Heart left ventricle (tissue), 16 donors: ENCODE results near the gene TINCR. TPM values are rescaled to one million over a fixed set of nuclear protein-coding genes. Genes with fewer than 3 reads are reported as not detected.

Source experiments
- ATAC-seq, 4 donors: fragments of 200-7000 bp; cut with Tn5 transposase; one replicate each; pipeline ENCODE4 v1.9.1; 2020 to 2022; ENCODE audit warnings: moderate library complexity in 4 of 4, mild to moderate bottlenecking in 3 of 4, moderate number of reproducible peaks in 1 of 4
- DNase-seq, 5 donors: peaks; one replicate each; pipeline ENCODE4 v3.0.0-alpha.2; 2020
- H3K27ac ChIP-seq, 12 donors: fragments of 200-600 bp; sonication (generic) in 4 of 12; one replicate each; pipeline versions ENCODE4 v1.5.0 to v1.8.0; 2016 to 2022; ENCODE audit warnings: mild to moderate bottlenecking in 2 of 12
- H3K27me3 ChIP-seq, 9 donors: fragments of 200-600 bp; sonication (generic) in 2 of 9; one replicate each; pipeline versions ENCODE4 v1.5.1 to v1.8.0; 2016 to 2022; ENCODE audit warnings: mild to moderate bottlenecking in 3 of 9
- H3K36me3 ChIP-seq, 9 donors: fragments of 200-600 bp; sonication (generic) in 2 of 9; one replicate each; pipeline versions ENCODE4 v1.5.0 to v1.8.0; 2018 to 2022; ENCODE audit warnings: mild to moderate bottlenecking in 2 of 9
- H3K4me1 ChIP-seq, 12 donors: fragments of 200-600 bp; sonication (generic) in 4 of 12; one replicate each; pipeline versions ENCODE4 v1.5.0 to v1.8.0; 2016 to 2022; ENCODE audit warnings: mild to moderate bottlenecking in 3 of 12
- H3K4me3 ChIP-seq, 12 donors: fragments of 200-600 bp; sonication (generic) in 4 of 12; one replicate each; pipeline versions ENCODE4 v1.5.0 to v1.8.0; 2017 to 2022; ENCODE audit warnings: mild to moderate bottlenecking in 9 of 12, moderate library complexity in 4 of 12
- H3K9me3 ChIP-seq, 12 donors: fragments of 200-600 bp; sonication (generic) in 4 of 12; one replicate each; pipeline versions ENCODE4 v1.5.0 to v1.8.0; 2016 to 2022; ENCODE audit warnings: mild to moderate bottlenecking in 1 of 12
- CTCF ChIP-seq, 12 donors: fragments of 200-600 bp; sonication (generic) in 4 of 12; IDR thresholded peaks; one replicate each; pipeline versions ENCODE4 v1.5.0 to v1.8.0; 2018 to 2022; ENCODE audit warnings: antibody characterized with exemption in 12 of 12, mild to moderate bottlenecking in 5 of 12
- POLR2A ChIP-seq, 2 donors: fragments of 450-650 bp; IDR thresholded peaks; one replicate each; pipeline ENCODE4 v1.6.1; 2017; ENCODE audit warnings: antibody characterized with exemption in 2 of 2, mild to moderate bottlenecking in 2 of 2, moderate library complexity in 2 of 2
- WGBS, 4 donors: extraction: QIAGEN DNeasy Blood & Tissue Kit in 2 of 4; methylation state at CpG; one replicate each; pipeline versions ENCODE4 v1.1.5 to v1.1.7; 2013 to 2018; 5-methylcytosine and 5-hydroxymethylcytosine counted together
- intact Hi-C, 10 donors: fragments of 100-400 bp; cut with DNase I; formaldehyde crosslinking; loops; one replicate each; pipeline versions ENCODE4 v1.11.1 to v1.14.2; 2022
- polyA plus RNA-seq, 2 donors: library from polyadenylated mRNA; stranded (reverse); fragments of 200-250 nt; gene quantifications; one replicate each; pipeline ENCODE4 v1.2.3, GENCODE V29; 2013
- total RNA-seq, 9 donors: library from RNA; depleted of rRNA in 2 of 9; stranded (reverse); fragments of >200 nt in 2 of 9; fragmentation: NEBNext Ultra II Directional in 3 of 9; extraction: Animal tissue kit (Norgen Biotek cat#: 25700) in 3 of 9; gene quantifications; one replicate each; pipeline versions ENCODE4 v1.1.0 to v1.2.4, GENCODE V29; 2016 to 2023
- donor health status: ischemic (EF 13 %, LVEDD 7.1; RV severe dilation, severe dysfunction).
- donor health status: healthy with polysubstance abuse.
- donor health status: DM: no; HTN: yes; CAD: no.
- donor health status: DM: no; HTN: no; CAD: no.
- donor health status: ischemic (EF 25% LVEDD 6.9; RV normal size, moderate dysfunction).
- donor health status: ischemic (EF 25% LVEDD 5.7; RV mildly dilated, moderate dysfunction).
- donor health status: healthy.
- donor health status: DM: yes; HTN: yes; CAD: no.
- donor health status: ischemic (EF 35%, LVEDD 5.7; RV mildly dilated, moderate dysfunction).
- donor health status: nonischemic (EF 11% LVEDD 7.7; RV severe dilation, severe dysfunction).
- donor health status: DM: yes; HTN: yes; CAD: no.
- donor health status: PGD.
- donor health status: ischemic (EF 29% LVEDD 5.4; RV normal size, mild dysfunction).
- donor health status: nonischemic (EF 23%, LVEDD 6.1; RV moderate dilation, normal function).

The TINCR gene
- total and polyA plus RNA-seq, 11 donors, result 0.07 to 0.44 (median 0.19) TPM; not detected in 6

GRCh38 chr19:5592531-5593342 is 25.0 kb upstream of the TINCR start:
- H3K27me3 ChIP-seq, result no peaks in the 10 kb centered on the region
- WGBS, 4 donors, result 90 to 93% (median 91%) methylated on average over 24 of the region's 24 CpGs
- intact Hi-C loops, result no loop called here
- ATAC-seq (no peak), DNase-seq (no peak)
- TF ChIP-seq POLR2A (IDR thresholded peaks at IDR 0.05) (no peak), CTCF (IDR thresholded peaks at IDR 0.05) (no peak)
- H3K27ac ChIP-seq, result no peak overlapping the region
- H3K4me3 ChIP-seq, result no peak overlapping the region
- peaks cover 5 to 100% (median 100%) of the 10 kb centered on the region in 9 donors for H3K36me3 ChIP-seq
- no peaks in the 10 kb centered on the region for H3K4me1 ChIP-seq
- H3K9me3 ChIP-seq, result no peaks in the 10 kb centered on the region

GRCh38 chr19:5591476-5591875 is 23.7 kb upstream of the TINCR start:
- ATAC-seq (no peak), DNase-seq (no peak)
- no peaks in the 10 kb centered on the region for H3K27me3 ChIP-seq
- no peaks in the 10 kb centered on the region for H3K9me3 ChIP-seq
- peaks cover 0 to 3% (median 1%) of the 10 kb centered on the region in 12 donors for H3K4me1 ChIP-seq
- intact Hi-C loops, result no loop called here
- WGBS, 4 donors, result 92 to 96% (median 95%) methylated on average over 17 of the region's 17 CpGs
- H3K4me3 ChIP-seq, result no peak overlapping the region
- peaks cover 2 to 100% (median 100%) of the 10 kb centered on the region in 9 donors for H3K36me3 ChIP-seq
- H3K27ac ChIP-seq, result no peak overlapping the region
- TF ChIP-seq CTCF (IDR thresholded peaks at IDR 0.05) (no peak), POLR2A (IDR thresholded peaks at IDR 0.05) (no peak)

- Histone ChIP-seq H3K4me3 (no peak overlapping the region), H3K36me3 (peaks cover 2 to 100% (median 94%) of the 10 kb centered on the region in 9 donors), H3K27me3 (no peaks in the 10 kb centered on the region), H3K9me3 (no peaks in the 10 kb centered on the region), H3K27ac (no peak overlapping the region), H3K4me1 (peaks cover 0 to 10% (median 8%) of the 10 kb centered on the region in 12 donors)
- intact Hi-C loops, result no loop called here
- WGBS, 4 donors, result 88 to 96% (median 94%) methylated on average over 9 of the region's 9 CpGs
- no peak for TF ChIP-seq CTCF (IDR thresholded peaks at IDR 0.05)
- TF ChIP-seq POLR2A (IDR thresholded peaks at IDR 0.05), result no peak
- ATAC-seq (no peak), DNase-seq (no peak)
Observed at GRCh38 chr19:5590865-5591154, 23.1 kb upstream of the TINCR start.

- H3K27me3 ChIP-seq, result no peaks in the 10 kb centered on the region
- peaks cover 0 to 15% (median 13%) of the 10 kb centered on the region in 12 donors for H3K4me1 ChIP-seq
- peaks cover 2 to 96% (median 89%) of the 10 kb centered on the region in 9 donors for H3K36me3 ChIP-seq
- H3K9me3 ChIP-seq, result no peaks in the 10 kb centered on the region
- TF ChIP-seq CTCF (IDR thresholded peaks at IDR 0.05) (no peak), POLR2A (IDR thresholded peaks at IDR 0.05) (no peak)
- H3K27ac ChIP-seq, result no peak overlapping the region
- WGBS, 4 donors, result 89 to 91% (median 90%) methylated on average over 14 to 22 of the region's 22 CpGs
- ATAC-seq, result no peak
- DNase-seq, result no peak
- no peak overlapping the region for H3K4me3 ChIP-seq
- intact Hi-C loops, result no loop called here
Observed at GRCh38 chr19:5590151-5590864, 22.6 kb upstream of the TINCR start.
